NB4 (cell line): ENCODE results near the gene CMKLR1.

Source experiments
- DNase-seq: peaks from one replicate; pipeline ENCODE4 v3.0.0; 2010; ENCODE audit warnings: low read depth
- H3K4me3 ChIP-seq: one replicate; pipeline ENCODE4 v1.5.1; 2011; ENCODE audit warnings: mild to moderate bottlenecking, low read depth, low read length, moderate library complexity
- MYC ChIP-seq: IDR thresholded peaks from 2 replicates; pipeline ENCODE4 v1.6.1; 2011; ENCODE audit warnings: low read depth, low read length
- POLR2A ChIP-seq: IDR thresholded peaks from 2 replicates; pipeline ENCODE4 v1.6.1; 2011; ENCODE audit warnings: mild to moderate bottlenecking; ENCODE audit not compliant: insufficient read length; ENCODE audit errors: extremely low read depth
- TF ChIP-seq, protein P1 (sequence below): IDR thresholded peaks from 2 replicates; pipeline ENCODE4 v1.6.1; 2011; ENCODE audit warnings: low read depth, low read length
- TF ChIP-seq, protein P2 (sequence below): IDR thresholded peaks from one replicate; pipeline ENCODE4 v1.5.1; 2012; ENCODE audit warnings: low read depth, low read length

CMKLR1 gene

DNA sequence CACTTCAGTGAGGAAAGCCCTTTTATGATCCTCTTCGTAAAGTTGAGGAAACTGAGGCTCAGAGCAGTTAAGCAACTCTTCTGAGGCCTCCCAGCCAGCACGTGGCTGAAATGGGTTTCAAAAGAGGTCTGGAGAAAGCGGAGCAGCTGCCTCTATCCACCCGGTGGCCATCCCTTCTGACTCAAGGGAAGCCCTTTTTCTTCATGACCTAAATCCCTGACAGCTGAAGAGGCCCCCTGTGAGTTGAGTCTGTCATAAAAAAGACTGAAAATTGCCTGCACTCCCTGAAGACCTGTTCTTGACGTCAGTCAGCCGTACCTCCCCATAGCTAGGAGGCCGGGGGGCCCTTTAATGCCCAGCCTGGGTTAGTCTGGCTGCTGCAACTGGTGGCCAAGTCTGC, 10.7 kb downstream of the CMKLR1 start:
- TF ChIP-seq, protein P1, sequence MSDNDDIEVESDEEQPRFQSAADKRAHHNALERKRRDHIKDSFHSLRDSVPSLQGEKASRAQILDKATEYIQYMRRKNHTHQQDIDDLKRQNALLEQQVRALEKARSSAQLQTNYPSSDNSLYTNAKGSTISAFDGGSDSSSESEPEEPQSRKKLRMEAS = no peak
- TF ChIP-seq POLR2A (no peak), MYC (no peak)
- TF ChIP-seq, protein P2, sequence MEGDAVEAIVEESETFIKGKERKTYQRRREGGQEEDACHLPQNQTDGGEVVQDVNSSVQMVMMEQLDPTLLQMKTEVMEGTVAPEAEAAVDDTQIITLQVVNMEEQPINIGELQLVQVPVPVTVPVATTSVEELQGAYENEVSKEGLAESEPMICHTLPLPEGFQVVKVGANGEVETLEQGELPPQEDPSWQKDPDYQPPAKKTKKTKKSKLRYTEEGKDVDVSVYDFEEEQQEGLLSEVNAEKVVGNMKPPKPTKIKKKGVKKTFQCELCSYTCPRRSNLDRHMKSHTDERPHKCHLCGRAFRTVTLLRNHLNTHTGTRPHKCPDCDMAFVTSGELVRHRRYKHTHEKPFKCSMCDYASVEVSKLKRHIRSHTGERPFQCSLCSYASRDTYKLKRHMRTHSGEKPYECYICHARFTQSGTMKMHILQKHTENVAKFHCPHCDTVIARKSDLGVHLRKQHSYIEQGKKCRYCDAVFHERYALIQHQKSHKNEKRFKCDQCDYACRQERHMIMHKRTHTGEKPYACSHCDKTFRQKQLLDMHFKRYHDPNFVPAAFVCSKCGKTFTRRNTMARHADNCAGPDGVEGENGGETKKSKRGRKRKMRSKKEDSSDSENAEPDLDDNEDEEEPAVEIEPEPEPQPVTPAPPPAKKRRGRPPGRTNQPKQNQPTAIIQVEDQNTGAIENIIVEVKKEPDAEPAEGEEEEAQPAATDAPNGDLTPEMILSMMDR = no peak
- DNase-seq = no peak
- H3K4me3 ChIP-seq = no peak overlapping the region

DNA sequence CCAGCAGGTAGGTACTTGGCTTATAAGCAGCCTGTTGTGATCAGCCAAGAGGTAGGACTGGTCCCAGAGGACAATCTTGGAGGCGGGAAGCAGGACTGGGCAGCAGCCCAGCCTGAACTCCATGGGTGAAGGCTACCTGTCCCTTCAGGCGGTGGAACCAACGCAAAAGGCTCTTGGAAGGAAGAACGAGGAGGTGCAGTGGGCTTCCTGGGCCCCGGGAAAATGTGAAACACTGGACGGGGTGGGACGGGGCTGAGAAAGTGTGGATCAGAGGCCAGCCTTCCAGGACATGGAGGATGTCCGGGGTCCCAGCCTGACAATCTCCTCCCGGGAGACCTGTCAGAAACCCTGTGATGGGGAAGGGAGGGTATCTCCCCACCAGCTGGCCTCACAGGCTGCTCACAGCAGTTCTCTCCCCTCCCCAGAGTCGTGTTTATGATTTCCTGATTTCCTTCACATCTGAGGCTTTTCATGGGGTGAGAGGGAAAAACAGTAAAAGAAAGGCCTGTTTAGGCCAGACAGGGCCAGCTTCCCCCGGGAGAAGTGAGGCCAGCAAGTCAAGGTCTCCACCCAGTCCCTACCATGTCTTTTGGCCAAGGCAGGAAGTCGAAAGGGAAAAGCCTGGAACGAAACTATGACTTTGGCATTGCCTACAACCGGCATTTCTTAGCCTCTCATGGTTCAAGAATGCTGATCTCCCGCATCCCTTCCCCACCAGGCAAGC, 11.3 kb downstream of the CMKLR1 start:
- TF ChIP-seq, protein P2 = no peak
- no peak for TF ChIP-seq MYC
- TF ChIP-seq, protein P1 = no peak
- no peak for TF ChIP-seq POLR2A
- H3K4me3 ChIP-seq = no peak overlapping the region
- DNase-seq = no peak

DNA sequence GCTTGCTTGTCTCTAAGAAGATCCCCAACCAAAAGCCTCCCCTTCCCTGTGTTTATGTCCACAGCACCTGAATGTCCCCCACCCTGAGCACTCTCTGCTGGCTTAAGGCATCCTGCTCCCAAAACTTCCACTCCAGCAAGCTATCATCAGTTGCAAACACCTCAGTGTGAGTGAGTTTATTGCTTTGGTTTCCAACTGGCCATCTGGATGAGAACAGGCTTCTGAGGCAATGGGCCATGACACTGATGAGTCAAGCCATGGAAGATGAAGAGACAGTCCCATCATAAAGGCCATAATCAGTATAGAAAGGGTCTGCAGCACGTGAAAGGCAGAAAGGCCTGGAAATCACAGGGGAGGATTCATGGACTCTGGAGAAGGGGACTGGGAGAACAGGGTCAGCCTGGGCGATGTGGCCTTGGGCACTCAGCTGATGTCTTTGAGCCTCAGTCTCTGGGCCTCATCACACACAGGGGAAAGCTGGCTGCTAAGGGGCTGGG, 12.8 kb downstream of the CMKLR1 start:
- H3K4me3 ChIP-seq = no peak overlapping the region
- TF ChIP-seq POLR2A = no peak
- DNase-seq = no peak

DNA sequence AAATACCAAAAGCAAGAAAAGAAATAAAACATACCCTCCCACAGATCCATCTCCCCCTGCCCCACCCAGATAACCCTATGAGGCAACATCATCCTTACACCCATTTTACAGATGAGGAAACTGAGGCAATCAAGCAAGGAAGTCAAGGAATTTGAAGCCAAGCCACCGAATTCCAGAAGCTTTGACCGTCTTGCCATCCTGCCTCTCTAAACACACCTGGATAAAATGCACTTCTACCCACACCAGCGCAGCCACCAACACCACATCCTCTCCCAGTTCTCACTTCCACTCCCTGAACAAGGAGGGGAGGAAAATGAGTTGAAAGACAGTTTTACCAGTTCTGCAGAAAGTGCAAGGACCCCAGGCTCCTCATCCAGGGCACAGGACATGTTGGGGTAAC, 13.6 kb downstream of the CMKLR1 start:
- no peak for TF ChIP-seq POLR2A
- TF ChIP-seq, protein P1 = no peak
- TF ChIP-seq, protein P2 = no peak
- TF ChIP-seq MYC = no peak
- no peak overlapping the region for H3K4me3 ChIP-seq
- no peak for DNase-seq

DNA sequence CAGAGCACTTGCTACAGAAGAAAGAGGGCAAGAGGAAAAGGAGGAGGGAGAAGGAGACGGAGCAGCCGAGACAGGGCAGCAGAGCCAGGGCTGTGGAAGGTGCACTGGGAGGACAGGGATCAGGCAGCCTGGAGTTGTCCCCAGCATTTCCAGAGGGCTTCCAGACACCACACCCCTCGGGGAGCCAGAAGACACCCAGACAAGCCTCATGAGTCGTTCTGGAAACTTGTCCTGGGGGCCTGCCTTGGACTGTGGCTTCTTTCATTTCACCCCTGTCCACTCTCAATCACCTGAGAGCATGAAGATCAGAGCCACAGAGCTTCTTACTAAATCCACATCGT, 14.1 kb downstream of the CMKLR1 start:
- H3K4me3 ChIP-seq = no peak overlapping the region
- no peak for TF ChIP-seq MYC
- no peak for TF ChIP-seq POLR2A
- TF ChIP-seq, protein P1 = no peak
- TF ChIP-seq, protein P2 = no peak

DNA sequence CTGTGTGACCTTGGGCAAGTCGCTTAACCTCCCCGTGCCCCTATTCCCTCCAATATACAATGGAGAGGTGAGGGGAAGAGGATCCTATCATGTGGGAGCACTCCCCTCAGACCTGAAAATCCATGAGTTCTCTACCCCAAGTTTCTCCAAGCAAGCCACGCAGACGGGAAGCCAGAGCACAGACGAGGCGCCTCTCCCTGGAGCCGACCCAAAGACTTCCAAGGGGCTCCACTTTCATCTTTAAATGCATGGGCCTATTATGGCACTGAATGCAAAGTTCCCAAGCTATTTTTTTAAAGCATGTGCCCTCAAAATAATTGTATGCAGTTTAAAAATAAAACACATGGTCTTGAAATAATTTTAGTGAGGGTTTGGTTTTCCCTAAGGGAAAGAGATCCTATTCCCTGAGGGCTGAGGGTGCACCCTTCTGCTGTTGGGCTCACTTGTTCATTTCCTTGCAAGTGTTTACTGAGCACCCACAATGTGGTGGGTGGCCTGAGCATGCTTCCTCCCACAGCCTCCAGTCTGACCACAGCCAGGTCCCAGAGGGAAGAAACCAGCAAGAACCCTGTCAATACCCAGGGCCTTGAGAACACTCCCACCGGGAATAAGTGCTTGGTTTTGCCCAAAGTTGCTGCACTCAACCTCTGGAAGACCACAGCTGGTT, 14.6 kb downstream of the CMKLR1 start:
- H3K4me3 ChIP-seq = no peak overlapping the region
- TF ChIP-seq MYC (no peak), POLR2A (no peak)
- TF ChIP-seq, protein P2 = no peak
- TF ChIP-seq, protein P1 = no peak
- peak; percentile 93 for DNase-seq

More for the DNA sequence above, 14.1 kb downstream of the CMKLR1 start:
- DNase-seq = peak; percentile 46
